Measurements from ENCODE around the gene CRTAC1.

Gene CRTAC1

GRCh38 chr10:97894092-97894491, 136.3 kb downstream of the CRTAC1 start:
- DNase-seq (ENCODE audit: extremely low read depth, low read depth), result no peak
- no peak overlapping the region for H3K4me3 ChIP-seq (replicated peaks; ENCODE audit: low read depth, low read length)
- TF ChIP-seq CTCF (IDR thresholded peaks at IDR 0.05; ENCODE audit: low read depth, low read length, missing control alignments), result no peak

GRCh38 chr10:97892939-97893338, 137.5 kb downstream of the CRTAC1 start:
- no peak overlapping the region for H3K4me3 ChIP-seq (replicated peaks; ENCODE audit: low read depth, low read length)
- TF ChIP-seq CTCF (IDR thresholded peaks at IDR 0.05; ENCODE audit: low read depth, low read length, missing control alignments), result no peak

GRCh38 chr10:97892506-97892905, 137.9 kb downstream of the CRTAC1 start:
- no peak for DNase-seq (ENCODE audit: extremely low read depth, low read depth)
- no peak for TF ChIP-seq CTCF (IDR thresholded peaks at IDR 0.05; ENCODE audit: low read depth, low read length, missing control alignments)
- H3K4me3 ChIP-seq (replicated peaks; ENCODE audit: low read depth, low read length), result no peak overlapping the region

More at GRCh38 chr10:97892939-97893338, 137.5 kb downstream of the CRTAC1 start:
- DNase-seq (ENCODE audit: extremely low read depth, low read depth), result no peak

GRCh38 chr10:97891497-97892167, 138.8 kb downstream of the CRTAC1 start:
- no peak for DNase-seq (ENCODE audit: extremely low read depth, low read depth)
- no peak for TF ChIP-seq CTCF (IDR thresholded peaks at IDR 0.05; ENCODE audit: low read depth, low read length, missing control alignments)
- no peak overlapping the region for H3K4me3 ChIP-seq (replicated peaks; ENCODE audit: low read depth, low read length)

- no peak overlapping the region for H3K4me3 ChIP-seq (replicated peaks; ENCODE audit: low read depth, low read length)
- no peak for DNase-seq (ENCODE audit: extremely low read depth, low read depth)
Measured at GRCh38 chr10:97889461-97890265, 140.8 kb downstream of the CRTAC1 start.

GRCh38 chr10:97888641-97889262, 141.7 kb downstream of the CRTAC1 start:
- DNase-seq (ENCODE audit: extremely low read depth, low read depth), result no peak
- no peak overlapping the region for H3K4me3 ChIP-seq (replicated peaks; ENCODE audit: low read depth, low read length)

More at GRCh38 chr10:97889461-97890265, 140.8 kb downstream of the CRTAC1 start:
- TF ChIP-seq CTCF (IDR thresholded peaks at IDR 0.05; ENCODE audit: low read depth, low read length, missing control alignments), result no peak

More at GRCh38 chr10:97888641-97889262, 141.7 kb downstream of the CRTAC1 start:
- TF ChIP-seq CTCF (IDR thresholded peaks at IDR 0.05; ENCODE audit: low read depth, low read length, missing control alignments), result peak; percentile 21

All from HFF-Myc (cell line).